Lower lobe of right lung (tissue), 2 donors: ENCODE measurements around the gene SELL. TPM values are rescaled to one million over a fixed set of nuclear protein-coding genes. Genes with fewer than 3 reads are reported as not detected.

ENCODE experiments used
- ATAC-seq, 2 donors: fragments of 200-7000 bp; cut with Tn5 transposase; one replicate each; pipeline ENCODE4 v1.9.1; 2020 to 2022; ENCODE audit warnings: mild to moderate bottlenecking in 2 of 2, moderate library complexity in 2 of 2
- DNase-seq: peaks from one replicate; pipeline ENCODE4 v3.0.0-alpha.2; 2020
- H3K27ac ChIP-seq: fragments of 200-600 bp; one replicate; pipeline ENCODE4 v1.8.0; 2022
- H3K27me3 ChIP-seq: fragments of 200-600 bp; one replicate; pipeline ENCODE4 v1.8.0; 2022; ENCODE audit warnings: low read depth
- H3K36me3 ChIP-seq: fragments of 200-600 bp; one replicate; pipeline ENCODE4 v1.8.0; 2022; ENCODE audit warnings: mild to moderate bottlenecking
- H3K4me1 ChIP-seq: fragments of 200-600 bp; one replicate; pipeline ENCODE4 v1.8.0; 2022
- H3K4me3 ChIP-seq: fragments of 200-600 bp; one replicate; pipeline ENCODE4 v1.8.0; 2022; ENCODE audit warnings: mild to moderate bottlenecking
- H3K9me3 ChIP-seq: fragments of 200-600 bp; one replicate; pipeline ENCODE4 v1.8.0; 2022
- CTCF ChIP-seq: fragments of 200-600 bp; IDR thresholded peaks from one replicate; pipeline ENCODE4 v1.8.0; 2022; ENCODE audit warnings: antibody characterized with exemption, mild to moderate bottlenecking
- intact Hi-C: fragments of 100-400 bp; cut with DNase I; formaldehyde crosslinking; loops from one replicate; pipeline ENCODE4 v1.11.0; 2022
- total RNA-seq: library from RNA; stranded (reverse); fragmentation: NEBNext Ultra II Directional; extraction: Animal tissue kit (Norgen Biotek cat#: 25700); gene quantifications from one replicate; pipeline ENCODE4 v1.2.1, GENCODE V29; 2021
- donor health status: DM: no; HTN: yes; CAD: no; lungs with severe emphysema.

Gene SELL
- total RNA-seq, 1 donor from 2014 or later, result 23.8 TPM

- intact Hi-C loops, result no loop called here
- H3K9me3 ChIP-seq, result no peaks in the 10 kb centered on the region
- ATAC-seq (no peak), DNase-seq (no peak)
- H3K4me1 ChIP-seq, result no peaks in the 10 kb centered on the region
- H3K27ac ChIP-seq, result no peak overlapping the region
- H3K27me3 ChIP-seq, result no peaks in the 10 kb centered on the region
- no peak for TF ChIP-seq CTCF
- H3K4me3 ChIP-seq, result no peak overlapping the region
- no peaks in the 10 kb centered on the region for H3K36me3 ChIP-seq
Observed at GRCh38 chr1:169653873-169654272, 57.5 kb downstream of the SELL start.

GRCh38 chr1:169651035-169651434, 60.4 kb downstream of the SELL start:
- no peak overlapping the region for H3K27ac ChIP-seq
- ATAC-seq (no peak), DNase-seq (no peak)
- no peak overlapping the region for H3K4me3 ChIP-seq
- H3K36me3 ChIP-seq, result no peaks in the 10 kb centered on the region
- H3K9me3 ChIP-seq, result no peaks in the 10 kb centered on the region
- H3K4me1 ChIP-seq, result no peaks in the 10 kb centered on the region
- intact Hi-C loops, result no loop called here
- no peaks in the 10 kb centered on the region for H3K27me3 ChIP-seq
- TF ChIP-seq CTCF, result no peak

- no peak for TF ChIP-seq CTCF
- H3K4me1 ChIP-seq, result no peaks in the 10 kb centered on the region
- H3K27me3 ChIP-seq, result no peaks in the 10 kb centered on the region
- H3K9me3 ChIP-seq, result no peaks in the 10 kb centered on the region
- H3K27ac ChIP-seq, result no peak overlapping the region
- DNase-seq (no peak), ATAC-seq (no peak)
- H3K4me3 ChIP-seq, result no peak overlapping the region
- intact Hi-C loops, result no loop called here
- no peaks in the 10 kb centered on the region for H3K36me3 ChIP-seq
Observed at GRCh38 chr1:169650551-169650950, 60.9 kb downstream of the SELL start.

DNA sequence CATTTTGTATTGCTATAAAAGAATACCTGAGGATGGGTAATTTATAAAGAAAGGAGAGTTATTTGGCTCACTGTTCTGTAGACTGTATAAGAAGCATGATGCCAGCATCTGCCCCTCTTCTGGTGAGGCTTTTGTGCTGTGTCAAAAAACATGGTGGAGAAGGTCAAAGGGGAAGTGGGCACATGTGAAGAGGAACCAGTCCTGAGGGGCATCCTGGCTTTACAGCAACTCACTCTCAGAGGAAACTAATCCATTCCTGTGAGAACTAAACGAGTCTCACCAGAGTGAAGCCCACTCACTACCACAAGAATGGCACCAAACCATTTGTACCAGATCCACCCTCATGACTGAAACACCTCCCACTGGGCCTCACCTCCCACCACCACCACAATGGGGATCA, 62.7 kb downstream of the SELL start:
- H3K27me3 ChIP-seq, result no peaks in the 10 kb centered on the region
- ATAC-seq, result no peak
- H3K4me1 ChIP-seq, result no peaks in the 10 kb centered on the region
- DNase-seq, result no peak
- intact Hi-C loops, result no loop called here
- no peak overlapping the region for H3K4me3 ChIP-seq
- H3K27ac ChIP-seq, result no peak overlapping the region
- no peaks in the 10 kb centered on the region for H3K36me3 ChIP-seq
- no peaks in the 10 kb centered on the region for H3K9me3 ChIP-seq
- no peak for TF ChIP-seq CTCF

GRCh38 chr1:169648187-169648586, 63.2 kb downstream of the SELL start:
- no peaks in the 10 kb centered on the region for H3K27me3 ChIP-seq
- H3K9me3 ChIP-seq, result no peaks in the 10 kb centered on the region
- no peaks in the 10 kb centered on the region for H3K4me1 ChIP-seq
- H3K36me3 ChIP-seq, result no peaks in the 10 kb centered on the region
- H3K27ac ChIP-seq, result no peak overlapping the region
- intact Hi-C loops, result no loop called here
- DNase-seq, result no peak
- no peak for TF ChIP-seq CTCF
- ATAC-seq, result no peak
- no peak overlapping the region for H3K4me3 ChIP-seq

- no peak for TF ChIP-seq CTCF
- no peak for ATAC-seq
- Histone ChIP-seq H3K4me3 (no peak overlapping the region), H3K9me3 (no peaks in the 10 kb centered on the region), H3K4me1 (no peaks in the 10 kb centered on the region), H3K27me3 (no peaks in the 10 kb centered on the region), H3K27ac (no peak overlapping the region), H3K36me3 (no peaks in the 10 kb centered on the region)
- DNase-seq, result no peak
- intact Hi-C loops, result no loop called here
Observed at GRCh38 chr1:169647512-169647911, 63.9 kb downstream of the SELL start.
